GM12875 (cell line): Measurements from ENCODE around the gene SDR42E2.

Experiments
- H3K4me3 ChIP-seq: one replicate; pipeline ENCODE4 v1.5.1; 2011; ENCODE audit warnings: low read depth, low read length, control low read depth
- TF ChIP-seq, protein P1 (sequence below): IDR thresholded peaks from 2 replicates; pipeline ENCODE4 v1.5.1; 2011; ENCODE audit warnings: low read depth, mild to moderate bottlenecking, control low read depth, inconsistent platforms, low read length, moderate library complexity, borderline replicate concordance; ENCODE audit not compliant: insufficient read depth

The SDR42E2 gene

DNA sequence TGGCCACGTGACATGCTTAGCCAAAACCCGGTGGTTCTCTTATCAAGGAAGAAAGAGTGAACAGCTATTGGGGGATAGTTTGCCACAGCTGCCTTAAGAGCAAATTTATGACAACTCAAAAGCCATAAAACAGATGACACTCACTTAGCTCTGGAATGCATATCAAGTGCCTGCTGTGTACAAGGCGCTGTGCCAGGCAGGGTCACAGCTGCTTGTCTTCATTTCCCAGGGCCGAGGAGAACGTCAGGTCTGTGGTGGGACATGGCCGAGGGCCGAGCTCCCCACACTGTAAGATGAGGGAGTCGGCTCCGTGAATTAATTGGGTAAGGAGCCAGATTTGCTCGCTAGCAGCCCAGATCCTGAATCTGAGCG is 57.7 kb downstream of the SDR42E2 start:
- no peak overlapping the region for H3K4me3 ChIP-seq
- TF ChIP-seq, protein P1, sequence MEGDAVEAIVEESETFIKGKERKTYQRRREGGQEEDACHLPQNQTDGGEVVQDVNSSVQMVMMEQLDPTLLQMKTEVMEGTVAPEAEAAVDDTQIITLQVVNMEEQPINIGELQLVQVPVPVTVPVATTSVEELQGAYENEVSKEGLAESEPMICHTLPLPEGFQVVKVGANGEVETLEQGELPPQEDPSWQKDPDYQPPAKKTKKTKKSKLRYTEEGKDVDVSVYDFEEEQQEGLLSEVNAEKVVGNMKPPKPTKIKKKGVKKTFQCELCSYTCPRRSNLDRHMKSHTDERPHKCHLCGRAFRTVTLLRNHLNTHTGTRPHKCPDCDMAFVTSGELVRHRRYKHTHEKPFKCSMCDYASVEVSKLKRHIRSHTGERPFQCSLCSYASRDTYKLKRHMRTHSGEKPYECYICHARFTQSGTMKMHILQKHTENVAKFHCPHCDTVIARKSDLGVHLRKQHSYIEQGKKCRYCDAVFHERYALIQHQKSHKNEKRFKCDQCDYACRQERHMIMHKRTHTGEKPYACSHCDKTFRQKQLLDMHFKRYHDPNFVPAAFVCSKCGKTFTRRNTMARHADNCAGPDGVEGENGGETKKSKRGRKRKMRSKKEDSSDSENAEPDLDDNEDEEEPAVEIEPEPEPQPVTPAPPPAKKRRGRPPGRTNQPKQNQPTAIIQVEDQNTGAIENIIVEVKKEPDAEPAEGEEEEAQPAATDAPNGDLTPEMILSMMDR: no peak

DNA sequence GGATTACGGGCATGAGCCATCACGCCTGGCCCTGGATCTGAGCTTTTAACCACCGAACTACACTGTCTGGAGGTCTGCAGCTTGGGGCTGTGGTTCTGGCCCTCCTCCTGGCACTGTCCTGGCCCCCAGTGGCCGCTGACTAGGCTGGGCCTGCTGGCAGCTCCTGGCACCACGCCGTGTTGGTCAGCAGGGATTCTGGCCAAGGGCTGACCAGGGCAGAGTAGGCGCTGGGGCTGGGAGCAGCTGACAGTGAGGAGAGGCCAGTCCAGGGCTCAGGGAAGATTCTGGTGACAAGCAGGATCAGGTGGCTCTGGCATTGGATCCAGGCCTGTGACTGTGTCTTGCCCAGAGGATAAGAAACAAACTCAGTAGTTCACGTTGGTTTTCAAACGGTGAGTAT is 58.4 kb downstream of the SDR42E2 start:
- no peak overlapping the region for H3K4me3 ChIP-seq
- TF ChIP-seq, protein P1: no peak

DNA sequence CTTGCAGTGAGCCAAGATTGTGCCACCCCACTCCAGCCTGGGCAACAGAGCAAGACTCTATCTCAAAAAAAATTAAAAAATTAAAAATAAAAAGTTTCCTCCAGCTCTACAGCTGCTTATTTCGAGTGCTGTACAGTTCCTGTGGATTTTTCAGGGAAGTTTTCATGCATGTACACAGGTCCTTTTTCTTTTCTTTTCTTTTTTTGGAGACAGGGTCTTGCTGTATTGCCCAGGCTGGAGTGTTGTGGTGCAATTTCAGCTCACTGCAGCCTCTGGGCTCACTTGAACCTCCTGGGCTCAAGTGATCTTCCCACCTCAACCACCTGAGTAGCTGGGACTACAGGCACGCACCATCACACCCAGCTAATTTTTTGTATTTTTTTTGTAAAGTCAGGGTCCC is 59.7 kb downstream of the SDR42E2 start:
- TF ChIP-seq, protein P1: no peak

DNA sequence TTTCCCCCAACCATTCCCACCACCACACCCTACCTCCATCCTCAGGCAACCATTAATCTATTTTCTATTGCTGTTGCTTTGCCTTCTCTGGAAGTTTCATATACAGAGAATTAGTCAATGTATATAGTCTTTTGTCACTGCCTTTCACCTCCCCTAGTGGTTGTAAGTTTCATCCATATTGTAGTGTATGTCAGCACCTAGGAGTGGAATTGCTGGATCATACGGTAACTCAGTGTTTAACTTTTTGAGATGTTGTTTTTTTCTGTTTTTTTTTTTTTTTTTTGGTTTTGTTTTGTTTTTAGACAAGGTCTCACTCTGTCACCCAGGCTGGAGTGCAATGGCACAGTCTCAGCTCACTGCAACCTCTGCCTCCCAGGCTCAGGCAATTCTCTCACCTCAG is 60.7 kb downstream of the SDR42E2 start:
- TF ChIP-seq, protein P1: no peak
- H3K4me3 ChIP-seq: no peak overlapping the region

More for the DNA sequence above, 59.7 kb downstream of the SDR42E2 start:
- H3K4me3 ChIP-seq: no peak overlapping the region

DNA sequence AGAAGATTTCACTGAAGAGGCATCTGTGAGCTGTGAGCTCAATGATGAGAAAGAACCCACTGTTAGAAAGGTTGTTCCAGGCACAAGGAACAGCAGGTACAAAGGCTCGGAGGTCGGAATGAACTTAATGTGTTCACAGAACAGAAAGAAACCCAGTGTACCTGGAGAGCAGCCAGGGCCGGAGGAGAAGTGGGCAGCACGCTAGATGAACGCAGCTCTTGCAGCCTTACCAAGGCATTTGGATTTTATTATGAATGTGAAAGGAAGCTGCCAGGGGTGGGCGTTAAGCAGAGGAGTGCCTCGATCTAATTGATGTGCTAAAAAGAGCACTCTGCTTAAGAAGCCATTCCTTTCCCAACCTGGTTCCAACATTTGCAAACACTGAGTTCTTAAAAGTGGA is 62.8 kb downstream of the SDR42E2 start:
- H3K4me3 ChIP-seq: no peak overlapping the region
- TF ChIP-seq, protein P1: no peak

DNA sequence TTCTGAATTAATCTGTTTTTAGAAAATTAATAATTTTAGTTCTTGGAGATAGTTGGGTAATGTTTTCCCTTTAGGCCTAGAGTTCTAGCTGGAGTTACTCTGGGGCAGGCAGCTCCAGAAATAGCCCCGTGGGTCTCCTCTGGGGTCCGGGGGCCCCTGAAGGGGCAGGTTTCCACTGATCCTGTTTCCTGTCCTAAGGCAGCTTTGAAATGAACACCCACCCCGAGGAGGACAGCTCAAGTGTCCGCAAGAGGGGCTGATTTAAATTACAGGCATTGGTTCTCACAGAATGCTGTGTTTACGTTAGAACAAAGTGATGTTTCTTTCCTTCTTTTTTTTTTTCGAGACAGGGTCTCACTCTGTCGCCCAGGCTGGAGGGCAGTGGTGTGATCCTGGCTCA is 67.6 kb downstream of the SDR42E2 start:
- TF ChIP-seq, protein P1: no peak
- no peak overlapping the region for H3K4me3 ChIP-seq

DNA sequence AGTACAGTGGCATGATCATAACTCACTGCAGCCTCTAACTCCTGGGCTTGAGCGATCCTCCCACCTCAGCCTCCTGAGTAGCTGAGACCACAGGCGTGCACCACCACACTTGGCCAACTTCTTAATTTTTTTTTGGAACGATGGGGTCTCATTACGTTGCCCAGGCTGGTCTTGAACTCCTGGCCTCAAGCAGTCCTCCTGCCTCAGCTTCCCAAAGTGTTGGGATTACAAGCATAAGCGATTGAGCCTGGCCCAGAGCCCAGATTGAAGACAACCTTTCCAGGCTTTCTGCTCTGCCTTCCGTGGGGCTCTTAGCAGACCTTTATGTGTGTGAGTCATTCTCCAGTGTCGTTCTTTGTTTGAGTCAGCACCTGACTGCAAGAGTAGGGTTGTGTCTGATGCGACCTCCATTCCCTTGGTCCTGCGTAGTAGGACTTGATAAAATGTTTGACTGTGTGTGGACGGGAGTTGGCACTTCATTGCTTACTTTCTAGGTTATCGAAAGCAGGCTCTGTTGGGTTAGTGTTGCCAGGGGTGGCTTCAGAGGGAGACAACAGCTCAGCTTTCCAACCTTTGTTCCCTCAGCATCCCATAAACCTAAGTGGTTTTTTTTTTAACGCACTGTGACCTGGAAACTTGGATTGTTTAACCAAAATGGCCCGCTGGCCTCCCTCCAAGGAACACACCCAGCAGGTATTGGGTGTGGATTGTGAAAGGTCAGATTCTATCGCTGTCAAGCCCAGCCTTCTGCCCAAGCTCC is 70.2 kb downstream of the SDR42E2 start:
- TF ChIP-seq, protein P1: no peak
- no peak overlapping the region for H3K4me3 ChIP-seq
